HUES48 (cell line): Measurements from ENCODE around the gene CCDC137.
"Not testable (repeated sequence)": the region's sequence is repeated elsewhere in the genome, so short reads cannot be mapped to it uniquely, and the experiment has no call there.

Experiments used
- H3K27ac ChIP-seq: one replicate; pipeline ENCODE4 v1.7.0; 2013; ENCODE audit warnings: low read depth, low read length, inconsistent platforms
- H3K27me3 ChIP-seq: 2 replicates; pipeline ENCODE4 v1.6.1; 2013; ENCODE audit warnings: mild to moderate bottlenecking, low read length; ENCODE audit not compliant: control insufficient read depth, insufficient read depth
- H3K36me3 ChIP-seq: 2 replicates; pipeline ENCODE4 v1.6.1; 2013; ENCODE audit warnings: low read length; ENCODE audit not compliant: control insufficient read depth, insufficient read depth
- H3K4me1 ChIP-seq: 2 replicates; pipeline ENCODE4 v1.6.1; 2013; ENCODE audit warnings: mild to moderate bottlenecking, low read length; ENCODE audit not compliant: control insufficient read depth, insufficient read depth
- H3K4me3 ChIP-seq: 2 replicates; pipeline ENCODE4 v1.5.1; 2013; ENCODE audit warnings: mild to moderate bottlenecking, low read depth, low read length
- H3K9ac ChIP-seq: 2 replicates; pipeline ENCODE4 v1.6.1; 2013; ENCODE audit warnings: mild to moderate bottlenecking, low read depth, low read length, moderate library complexity
- H3K9me3 ChIP-seq: 2 replicates; pipeline ENCODE4 v1.6.1; 2013; ENCODE audit warnings: low read length; ENCODE audit not compliant: control insufficient read depth, insufficient read depth

CCDC137 gene, protein sequence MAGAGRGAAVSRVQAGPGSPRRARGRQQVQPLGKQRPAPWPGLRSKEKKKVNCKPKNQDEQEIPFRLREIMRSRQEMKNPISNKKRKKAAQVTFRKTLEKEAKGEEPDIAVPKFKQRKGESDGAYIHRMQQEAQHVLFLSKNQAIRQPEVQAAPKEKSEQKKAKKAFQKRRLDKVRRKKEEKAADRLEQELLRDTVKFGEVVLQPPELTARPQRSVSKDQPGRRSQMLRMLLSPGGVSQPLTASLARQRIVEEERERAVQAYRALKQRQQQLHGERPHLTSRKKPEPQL

DNA sequence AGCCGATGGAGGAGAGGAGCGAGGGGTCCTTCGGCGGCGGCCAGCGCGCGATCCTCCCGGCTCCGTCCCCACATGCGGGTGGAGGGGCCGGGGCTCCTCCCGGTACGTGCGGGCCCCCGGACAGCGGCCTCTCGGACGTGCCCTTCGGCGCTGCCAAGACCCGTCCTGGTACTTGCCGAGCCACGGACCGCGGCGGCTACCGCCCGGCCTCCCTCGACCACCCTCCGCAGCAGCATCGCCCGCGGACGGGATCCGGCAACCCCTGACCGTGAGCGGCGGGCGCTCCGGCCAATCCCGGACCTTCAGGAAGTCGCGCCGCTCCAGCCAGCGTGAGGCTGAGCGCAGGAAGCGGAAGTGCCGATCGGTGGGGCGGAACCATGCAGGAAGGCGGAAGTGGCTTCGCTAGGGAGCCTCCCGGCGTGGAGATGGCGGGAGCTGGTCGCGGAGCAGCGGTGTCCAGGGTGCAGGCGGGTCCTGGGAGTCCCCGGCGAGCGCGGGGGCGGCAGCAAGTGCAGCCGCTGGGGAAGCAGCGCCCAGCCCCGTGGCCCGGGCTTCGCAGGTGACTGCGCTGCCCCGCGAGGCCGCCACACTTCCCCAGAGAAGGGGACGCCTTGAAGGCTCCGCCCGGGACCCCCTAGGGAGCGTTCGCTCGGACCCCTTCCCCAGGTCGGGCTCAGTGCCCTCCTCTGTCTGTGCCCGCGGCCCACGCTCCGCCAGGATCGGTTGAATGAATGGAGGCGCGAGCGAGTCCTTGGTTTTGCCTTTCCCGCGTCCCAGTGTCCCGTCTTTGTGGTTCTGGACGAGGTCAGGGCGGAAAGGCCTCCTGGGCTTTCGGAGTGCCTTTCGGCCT is at the start of gene CCDC137, which contains the start of gene OXLD1:
Gene CCDC137 (plus strand): TSS at position 396 of the 850 bp plus-strand sequence. CDS start 30 bp downstream, at position 426.
Gene OXLD1 (minus strand): TSS at position 264 of the 850 bp plus-strand sequence. CDS start 28 bp downstream, at position 236.
- Histone ChIP-seq H3K9me3 (no peaks in the 10 kb centered on the region), H3K36me3 (peaks cover 45% of the 10 kb centered on the region), H3K4me3 (peak within 1 kb of the TSS; percentile 93), H3K4me1 (peaks cover 5% of the 10 kb centered on the region; the same call in 1 of the 2 replicates), H3K27ac (peak within 1 kb of the TSS; percentile 89), H3K27me3 (no peaks in the 10 kb centered on the region), H3K9ac (peak within 1 kb of the TSS; percentile 85)

DNA sequence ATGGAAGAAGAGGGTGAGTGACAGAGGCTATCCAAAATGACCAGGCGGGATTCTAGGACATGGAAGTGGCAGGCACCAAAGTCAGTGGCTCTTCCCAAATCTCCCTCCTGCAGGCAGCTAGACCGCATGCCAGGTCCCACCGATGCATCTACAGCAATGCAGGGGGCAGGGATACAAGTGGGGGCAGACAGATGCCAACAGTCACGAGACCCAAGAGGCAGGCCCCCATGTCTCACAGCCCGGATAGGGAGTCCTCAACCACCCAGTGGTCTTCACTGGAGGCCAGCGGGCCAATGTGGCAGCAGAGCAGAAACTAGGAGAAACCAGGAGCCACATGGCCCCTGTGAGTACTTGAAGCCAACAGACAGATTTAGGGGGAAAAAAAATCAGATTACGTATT is 49.7 kb upstream of the CCDC137 start:
- Histone ChIP-seq H3K9ac (no peak overlapping the region), H3K27me3 (no peaks in the 10 kb centered on the region), H3K27ac (no peak overlapping the region), H3K9me3 (no peaks in the 10 kb centered on the region), H3K36me3 (peaks cover 71% of the 10 kb centered on the region), H3K4me3 (no peak overlapping the region), H3K4me1 (no peaks in the 10 kb centered on the region)

DNA sequence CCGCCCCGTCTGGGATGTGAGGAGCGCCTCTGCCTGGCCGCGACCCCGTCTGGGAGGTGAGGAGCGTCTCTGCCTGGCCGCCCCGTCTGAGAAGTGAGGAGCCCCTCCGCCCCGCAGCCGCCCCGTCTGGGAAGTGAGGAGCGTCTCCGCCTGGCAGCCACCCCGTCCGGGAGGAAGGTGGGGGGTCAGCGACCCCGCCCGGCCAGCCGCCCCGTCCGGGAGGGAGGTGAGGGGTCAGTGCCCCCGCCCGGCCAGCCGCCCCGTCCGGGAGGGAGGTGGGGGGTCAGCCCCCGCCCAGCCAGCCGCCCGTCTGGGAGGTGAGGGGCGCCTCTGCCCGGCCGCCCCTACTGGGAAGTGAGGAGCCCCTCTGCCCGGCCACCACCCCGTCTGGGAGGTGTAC is 48.2 kb upstream of the CCDC137 start:
- not testable (repeated sequence) for H3K9me3 ChIP-seq, H3K4me1 ChIP-seq, H3K27me3 ChIP-seq, H3K27ac ChIP-seq, H3K4me3 ChIP-seq, H3K9ac ChIP-seq
- H3K36me3 ChIP-seq: peaks cover 70% of the 10 kb centered on the region

DNA sequence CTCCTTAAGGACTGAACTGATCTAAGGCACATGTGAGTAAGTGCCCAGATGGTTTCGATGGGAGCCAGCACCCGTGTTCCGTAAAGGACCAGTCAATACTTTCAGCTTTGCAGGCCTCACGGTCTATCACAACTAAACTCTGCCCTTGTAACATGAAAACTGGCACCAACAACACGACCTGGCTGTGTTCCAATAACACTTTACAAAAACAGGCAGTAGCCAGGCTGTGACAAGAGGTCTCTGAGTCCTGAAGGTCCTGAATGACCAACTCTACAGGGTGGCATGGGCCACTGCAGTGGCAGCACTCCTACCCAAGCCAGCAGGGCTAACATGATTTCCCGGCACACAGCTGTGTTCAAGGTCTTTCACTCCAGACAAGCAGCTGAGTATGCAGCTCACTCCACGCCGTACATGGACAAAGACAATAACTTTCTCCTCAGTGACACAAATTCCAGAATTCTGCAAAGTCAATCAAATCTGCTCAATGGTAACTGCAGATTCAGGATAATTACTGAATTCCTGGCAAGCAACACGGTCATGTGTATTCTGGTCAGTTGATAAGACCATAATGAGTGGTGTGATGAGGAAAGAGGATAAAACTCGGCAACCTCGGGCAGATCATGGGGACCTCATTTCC is 44.9 kb upstream of the CCDC137 start:
- Histone ChIP-seq H3K9ac (no peak overlapping the region), H3K27me3 (no peaks in the 10 kb centered on the region), H3K4me1 (no peaks in the 10 kb centered on the region), H3K4me3 (no peak overlapping the region), H3K36me3 (peaks cover 74% of the 10 kb centered on the region), H3K27ac (no peak overlapping the region), H3K9me3 (no peaks in the 10 kb centered on the region)

DNA sequence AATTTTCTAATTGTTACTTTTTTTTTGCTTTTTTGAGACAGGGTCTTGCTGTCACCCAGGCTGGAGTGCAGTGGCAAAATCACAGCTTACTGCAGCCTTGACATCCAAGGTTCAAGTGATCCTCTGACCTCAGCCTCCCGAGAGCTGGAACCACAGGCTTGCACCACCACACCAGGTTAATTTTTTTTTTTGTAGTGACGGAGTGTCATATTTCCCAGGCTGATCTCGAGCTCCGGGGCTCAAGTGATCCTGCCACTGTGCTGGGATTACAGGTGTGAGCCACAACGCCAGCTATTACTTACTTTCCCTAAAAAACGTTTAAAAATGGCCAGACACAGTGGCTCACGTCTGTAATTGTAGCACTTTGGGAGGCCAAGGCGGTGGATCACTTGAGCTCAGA is 36.3 kb upstream of the CCDC137 start:
- no peaks in the 10 kb centered on the region for H3K9me3 ChIP-seq
- no peak overlapping the region for H3K27ac ChIP-seq
- H3K4me1 ChIP-seq: no peaks in the 10 kb centered on the region
- H3K27me3 ChIP-seq: no peaks in the 10 kb centered on the region
- no peak overlapping the region for H3K9ac ChIP-seq
- no peak overlapping the region for H3K4me3 ChIP-seq
- peaks cover 50% of the 10 kb centered on the region for H3K36me3 ChIP-seq

DNA sequence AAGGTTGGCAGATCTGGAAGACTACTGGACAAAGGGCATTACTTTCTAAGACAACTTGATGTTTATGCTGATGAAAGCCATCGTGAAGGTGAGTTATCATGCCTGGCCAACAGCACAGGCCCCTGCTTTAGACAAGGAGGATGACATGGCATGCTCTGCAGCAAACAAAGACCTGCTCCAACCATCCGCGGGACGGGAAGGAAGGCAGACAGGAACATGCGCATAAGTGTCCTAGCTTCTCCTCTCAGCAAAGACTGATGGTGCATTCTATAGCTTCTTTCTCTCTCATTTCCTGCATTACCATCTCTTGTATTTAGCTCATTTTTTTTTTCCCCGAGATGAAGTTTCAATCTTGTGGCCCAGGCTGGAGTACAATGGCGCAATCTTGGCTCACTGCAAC is 35.1 kb upstream of the CCDC137 start:
- Histone ChIP-seq H3K27ac (no peak overlapping the region), H3K27me3 (no peaks in the 10 kb centered on the region), H3K4me1 (peaks cover 4% of the 10 kb centered on the region; the same call in 1 of the 2 replicates), H3K9ac (no peak overlapping the region), H3K4me3 (no peak overlapping the region), H3K36me3 (peaks cover 40% of the 10 kb centered on the region), H3K9me3 (no peaks in the 10 kb centered on the region)

DNA sequence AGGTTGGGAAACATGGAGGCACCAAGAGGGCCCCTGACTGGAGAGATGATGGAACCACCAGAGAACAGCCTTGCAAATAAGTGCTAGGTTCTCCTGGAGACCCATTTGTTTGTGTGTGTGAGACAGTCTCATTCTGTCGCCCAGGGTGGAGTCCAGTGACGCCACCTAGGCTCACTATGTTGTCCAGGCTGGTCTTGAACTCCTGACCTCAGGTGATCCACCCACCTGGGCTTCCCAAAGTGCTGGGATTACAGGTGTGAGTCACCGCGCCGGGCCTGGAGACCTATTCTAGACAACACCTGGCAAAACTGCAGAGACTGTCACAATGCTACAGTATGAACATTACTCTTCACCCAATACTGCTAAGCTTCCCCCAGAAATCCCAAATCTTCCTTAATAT is 31.1 kb upstream of the CCDC137 start:
- Histone ChIP-seq H3K4me1 (peaks cover 4% of the 10 kb centered on the region; the same call in 1 of the 2 replicates), H3K36me3 (peaks cover 4% of the 10 kb centered on the region), H3K9ac (no peak overlapping the region), H3K27me3 (no peaks in the 10 kb centered on the region), H3K4me3 (peak overlapping the region; percentile 92; the same call in 1 of the 2 replicates), H3K9me3 (no peaks in the 10 kb centered on the region), H3K27ac (no peak overlapping the region)

DNA sequence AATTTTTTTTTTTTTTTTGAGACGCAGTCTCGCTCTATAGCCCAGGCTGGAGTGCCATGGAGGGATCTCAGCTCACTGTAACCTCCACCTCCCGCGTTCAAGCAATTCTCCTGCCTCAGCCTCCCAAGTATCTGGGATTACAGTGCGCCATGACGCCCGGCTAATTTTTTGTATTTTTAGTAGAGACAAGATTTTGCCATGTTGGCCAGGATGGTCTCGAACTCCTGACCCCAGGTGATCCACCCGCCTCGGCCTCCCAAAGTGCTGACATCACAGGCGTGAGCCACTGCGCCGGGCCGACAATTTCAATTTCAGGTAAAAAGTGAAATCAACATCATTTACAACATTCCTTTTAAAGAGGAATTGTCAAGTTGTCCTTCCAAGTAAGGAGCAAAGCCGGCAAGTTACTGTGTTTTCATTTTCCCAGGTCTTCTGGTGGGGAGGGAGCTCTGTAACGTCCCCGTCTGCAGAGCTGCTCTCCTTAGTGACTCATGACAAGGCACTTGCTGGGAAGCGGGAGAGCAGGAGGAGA is 30.5 kb upstream of the CCDC137 start:
- Histone ChIP-seq H3K4me1 (peaks cover 4% of the 10 kb centered on the region; the same call in 1 of the 2 replicates), H3K4me3 (peak overlapping the region; percentile 92), H3K9me3 (no peaks in the 10 kb centered on the region), H3K36me3 (peaks cover 4% of the 10 kb centered on the region), H3K9ac (peak overlapping the region; percentile 88), H3K27ac (peak overlapping the region; percentile 89), H3K27me3 (no peaks in the 10 kb centered on the region)

DNA sequence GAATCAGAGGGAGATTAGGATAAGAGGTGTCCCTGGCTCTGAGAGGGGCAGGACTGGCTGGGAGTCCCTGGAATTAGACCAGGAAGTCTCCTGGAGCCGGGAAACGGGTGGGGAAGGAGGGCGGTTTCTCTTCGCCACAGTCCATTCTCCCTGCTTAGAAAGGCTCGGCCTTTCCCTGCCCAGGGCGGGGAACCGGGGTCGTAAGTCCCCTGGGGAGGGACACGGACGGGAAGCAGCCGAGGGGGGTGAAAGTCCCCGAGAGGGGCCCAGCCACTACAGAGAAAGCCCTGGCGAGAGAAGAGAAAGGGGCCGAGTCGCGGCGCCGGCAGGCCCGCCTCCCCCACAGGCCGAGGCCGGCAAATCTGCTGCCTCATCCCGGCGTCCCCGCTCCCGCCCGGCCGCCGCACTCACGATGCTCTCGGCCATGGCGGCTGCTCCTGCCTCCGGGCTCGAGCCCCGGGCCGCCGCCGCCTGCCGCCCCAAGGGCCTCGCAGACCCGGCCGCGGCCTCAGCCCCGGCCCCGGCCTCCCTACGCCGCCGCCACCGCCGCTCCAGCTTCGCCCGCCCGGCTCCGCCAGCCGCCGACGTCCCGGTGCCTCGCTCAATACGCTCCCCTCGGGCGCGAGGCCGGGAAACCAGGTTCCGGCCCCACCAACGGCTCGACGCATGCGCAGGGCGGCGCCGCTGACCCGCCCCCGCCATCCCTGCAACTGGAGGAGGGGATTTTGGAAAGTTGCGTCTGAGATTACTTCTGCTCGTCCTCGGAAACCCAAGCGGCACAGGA is 29.8 kb upstream of the CCDC137 start, which contains the start of the genes NPLOC4 and TSPAN10:
Gene NPLOC4 (minus strand): TSS at position 608 of the 784 bp plus-strand sequence. CDS start 182 bp downstream, at position 426.
Gene TSPAN10 (plus strand): TSS at position 692 of the 784 bp plus-strand sequence. CDS start 5,217 bp downstream, outside the sequence.
- peaks cover under 1% of the 10 kb centered on the region; the same call in 1 of the 2 replicates for H3K36me3 ChIP-seq
- peaks cover 4% of the 10 kb centered on the region; the same call in 1 of the 2 replicates for H3K4me1 ChIP-seq
- H3K4me3 ChIP-seq: peak within 1 kb of the TSS; percentile 92
- no peaks in the 10 kb centered on the region for H3K9me3 ChIP-seq
- peak within 1 kb of the TSS; percentile 88 for H3K9ac ChIP-seq
- no peaks in the 10 kb centered on the region for H3K27me3 ChIP-seq
- H3K27ac ChIP-seq: peak within 1 kb of the TSS; percentile 89

DNA sequence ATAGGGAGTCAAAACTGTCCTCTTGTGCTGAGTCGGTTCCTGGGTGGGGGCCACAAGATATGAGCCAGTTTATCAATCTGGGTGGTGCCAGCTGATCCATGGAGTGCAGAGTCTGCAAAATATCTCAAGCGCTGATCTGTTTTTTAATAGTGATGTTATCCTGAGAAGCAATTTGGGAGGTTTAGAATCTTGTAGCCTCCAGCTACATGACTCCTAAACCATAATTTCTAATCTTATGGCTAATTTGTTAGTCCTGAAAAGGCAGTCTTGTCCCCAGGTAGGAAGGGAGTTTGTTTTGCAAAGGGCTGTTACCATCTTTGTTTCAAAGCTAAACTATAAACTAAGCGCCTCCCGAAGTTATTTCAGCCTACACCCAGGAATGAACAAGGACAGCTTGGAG is 27.9 kb upstream of the CCDC137 start:
- H3K4me1 ChIP-seq: peaks cover 4% of the 10 kb centered on the region; the same call in 1 of the 2 replicates
- H3K36me3 ChIP-seq: no peaks in the 10 kb centered on the region
- no peak overlapping the region for H3K27ac ChIP-seq
- H3K27me3 ChIP-seq: no peaks in the 10 kb centered on the region
- no peak overlapping the region for H3K4me3 ChIP-seq
- no peak overlapping the region for H3K9ac ChIP-seq
- no peaks in the 10 kb centered on the region for H3K9me3 ChIP-seq
